Heart right ventricle (tissue), 16 donors: Measurements from ENCODE around the gene EPB41L3. TPM values are rescaled to one million over a fixed set of nuclear protein-coding genes. Genes with fewer than 3 reads are reported as not detected.

Experiments
- ATAC-seq, 8 donors: fragments of 200-7000 bp; cut with Tn5 transposase; one replicate each; pipeline ENCODE4 v1.9.1; 2020; ENCODE audit warnings: mild to moderate bottlenecking in 8 of 8, moderate library complexity in 8 of 8, moderate number of reproducible peaks in 1 of 8
- DNase-seq, 2 donors: peaks; one replicate each; pipeline ENCODE4 v3.0.0-alpha.2; 2020
- H3K27ac ChIP-seq, 10 donors: fragments of 200-600 bp; sonication (generic) in 2 of 10; one replicate each; pipeline versions ENCODE4 v1.5.0 to v1.8.0; 2020 to 2022; ENCODE audit warnings: mild to moderate bottlenecking in 3 of 10
- H3K27me3 ChIP-seq, 7 donors: fragments of 200-600 bp; one replicate each; pipeline ENCODE4 v1.8.0; 2021 to 2022; ENCODE audit warnings: mild to moderate bottlenecking in 2 of 7
- H3K36me3 ChIP-seq, 9 donors: fragments of 200-600 bp; sonication (generic) in 1 of 9; one replicate each; pipeline versions ENCODE4 v1.5.0 to v1.8.0; 2020 to 2022; ENCODE audit warnings: mild to moderate bottlenecking in 2 of 9
- H3K4me1 ChIP-seq, 9 donors: fragments of 200-600 bp; sonication (generic) in 1 of 9; one replicate each; pipeline versions ENCODE4 v1.5.0 to v1.8.0; 2020 to 2022; ENCODE audit warnings: mild to moderate bottlenecking in 4 of 9
- H3K4me3 ChIP-seq, 10 donors: fragments of 200-600 bp; sonication (generic) in 2 of 10; one replicate each; pipeline versions ENCODE4 v1.5.0 to v1.8.0; 2020 to 2022; ENCODE audit warnings: mild to moderate bottlenecking in 7 of 10, moderate library complexity in 2 of 10
- H3K9me3 ChIP-seq, 11 donors: fragments of 200-600 bp in 10 of 11; sonication (generic) in 2 of 11; one replicate each; pipeline versions ENCODE4 v1.5.0 to v1.8.0; 2013 to 2022; ENCODE audit warnings: mild to moderate bottlenecking in 2 of 11, control low read depth in 1 of 11, moderate library complexity in 1 of 11
- CTCF ChIP-seq, 9 donors: fragments of 200-600 bp; sonication (generic) in 2 of 9; IDR thresholded peaks; one replicate each; pipeline versions ENCODE4 v1.5.0 to v1.8.0; 2021 to 2022; ENCODE audit warnings: antibody characterized with exemption in 9 of 9, mild to moderate bottlenecking in 5 of 9, moderate library complexity in 1 of 9
- WGBS, 2 donors: extraction: QIAGEN DNeasy Blood & Tissue Kit; methylation state at CpG; one replicate each; pipeline ENCODE4 v1.1.7; 2013; ENCODE audit warnings: inconsistent platforms in 1 of 2; 5-methylcytosine and 5-hydroxymethylcytosine counted together
- intact Hi-C, 10 donors: fragments of 100-400 bp; cut with DNase I; formaldehyde crosslinking; loops; one replicate each; pipeline versions ENCODE4 v1.11.1 to v1.14.2; 2022
- polyA plus RNA-seq, 2 donors: library from polyadenylated mRNA; stranded (reverse); fragments of 200-250 nt; gene quantifications; one replicate each; pipeline ENCODE4 v1.2.3, GENCODE V29; 2013
- total RNA-seq, 10 donors: library from RNA; stranded (reverse); fragmentation: NEBNext Ultra II Directional in 3 of 10; extraction: Animal tissue kit (Norgen Biotek cat#: 25700) in 3 of 10; gene quantifications; one replicate each; pipeline versions ENCODE4 v1.2.1 to v1.2.4, GENCODE V29; 2021 to 2023
- donor health status: Arrhythmogenic right ventricular cardiomyopathy.
- donor health status: ischemic (EF 13 %, LVEDD 7.1; RV severe dilation, severe dysfunction).
- donor health status: healthy with polysubstance abuse.
- donor health status: DM: no; HTN: yes; CAD: no.
- donor health status: DM: no; HTN: no; CAD: no.
- donor health status: ischemic (EF 25% LVEDD 6.9; RV normal size, moderate dysfunction).
- donor health status: ischemic (EF 25% LVEDD 5.7; RV mildly dilated, moderate dysfunction).
- donor health status: healthy.
- donor health status: DM: yes; HTN: yes; CAD: no.
- donor health status: Ischemic cardiomyopathy.
- donor health status: ischemic (EF 35%, LVEDD 5.7; RV mildly dilated, moderate dysfunction).
- donor health status: nonischemic (EF 11% LVEDD 7.7; RV severe dilation, severe dysfunction).
- donor health status: DM: yes; HTN: yes; CAD: no.
- donor health status: PGD.
- donor health status: ischemic (EF 29% LVEDD 5.4; RV normal size, mild dysfunction).
- donor health status: nonischemic (EF 23%, LVEDD 6.1; RV moderate dilation, normal function).

The EPB41L3 gene
- total and polyA plus RNA-seq, 12 donors = 2.9 to 29.1 (median 6.3) TPM

- ATAC-seq = no peak
- DNase-seq = no peak
- H3K4me1 ChIP-seq = peaks cover 0 to 5% (median 0%) of the 10 kb centered on the region in 9 donors
- peaks cover 0 to 4% (median 0%) of the 10 kb centered on the region in 7 donors for H3K27me3 ChIP-seq
- no peak overlapping the region for H3K4me3 ChIP-seq
- intact Hi-C loops = no loop called here
- peaks cover 0 to 8% (median 0%) of the 10 kb centered on the region in 9 donors for H3K36me3 ChIP-seq
- peaks cover 0 to 35% (median 0%) of the 10 kb centered on the region in 11 donors for H3K9me3 ChIP-seq
- H3K27ac ChIP-seq = no peak overlapping the region
- no peak for TF ChIP-seq CTCF (IDR thresholded peaks at IDR 0.05)
- 90 to 97% methylated on average over 2 of the region's 2 CpGs for WGBS, 2 donors
Measured at GRCh38 chr18:5484526-5484925, 59.3 kb downstream of the EPB41L3 start.

- DNase-seq (no peak), ATAC-seq (no peak)
- no peak overlapping the region for H3K4me3 ChIP-seq
- peaks cover 0 to 24% (median 0%) of the 10 kb centered on the region in 11 donors for H3K9me3 ChIP-seq
- TF ChIP-seq CTCF (IDR thresholded peaks at IDR 0.05) = no peak
- peaks cover 0 to 8% (median 0%) of the 10 kb centered on the region in 9 donors for H3K36me3 ChIP-seq
- WGBS, 2 donors = 99% methylated on average over 5 of the region's 5 CpGs
- no peaks in the 10 kb centered on the region for H3K27me3 ChIP-seq
- intact Hi-C loops = no loop called here
- H3K4me1 ChIP-seq = peaks cover 0 to 16% (median 0%) of the 10 kb centered on the region in 9 donors
- no peak overlapping the region for H3K27ac ChIP-seq
Measured at GRCh38 chr18:5481621-5482020, 62.2 kb downstream of the EPB41L3 start.

GRCh38 chr18:5478261-5478660 lies 65.5 kb downstream of the EPB41L3 start:
- WGBS, 2 donors = 77 to 83% methylated on average over 4 of the region's 4 CpGs
- no peak for ATAC-seq
- DNase-seq = no peak
- peaks cover 0 to 10% (median 0%) of the 10 kb centered on the region in 11 donors for H3K9me3 ChIP-seq
- H3K27me3 ChIP-seq = no peaks in the 10 kb centered on the region
- H3K36me3 ChIP-seq = no peaks in the 10 kb centered on the region
- H3K4me1 ChIP-seq = peaks cover 0 to 28% (median 0%) of the 10 kb centered on the region in 9 donors
- H3K4me3 ChIP-seq = no peak overlapping the region
- H3K27ac ChIP-seq = no peak overlapping the region
- no peak for TF ChIP-seq CTCF (IDR thresholded peaks at IDR 0.05)
- intact Hi-C loops = loop anchor here in 1 of 10 donors (10.0 kb wide), 1 partner anchor 57 kb away; no protein-coding TSS in a partner anchor

DNA sequence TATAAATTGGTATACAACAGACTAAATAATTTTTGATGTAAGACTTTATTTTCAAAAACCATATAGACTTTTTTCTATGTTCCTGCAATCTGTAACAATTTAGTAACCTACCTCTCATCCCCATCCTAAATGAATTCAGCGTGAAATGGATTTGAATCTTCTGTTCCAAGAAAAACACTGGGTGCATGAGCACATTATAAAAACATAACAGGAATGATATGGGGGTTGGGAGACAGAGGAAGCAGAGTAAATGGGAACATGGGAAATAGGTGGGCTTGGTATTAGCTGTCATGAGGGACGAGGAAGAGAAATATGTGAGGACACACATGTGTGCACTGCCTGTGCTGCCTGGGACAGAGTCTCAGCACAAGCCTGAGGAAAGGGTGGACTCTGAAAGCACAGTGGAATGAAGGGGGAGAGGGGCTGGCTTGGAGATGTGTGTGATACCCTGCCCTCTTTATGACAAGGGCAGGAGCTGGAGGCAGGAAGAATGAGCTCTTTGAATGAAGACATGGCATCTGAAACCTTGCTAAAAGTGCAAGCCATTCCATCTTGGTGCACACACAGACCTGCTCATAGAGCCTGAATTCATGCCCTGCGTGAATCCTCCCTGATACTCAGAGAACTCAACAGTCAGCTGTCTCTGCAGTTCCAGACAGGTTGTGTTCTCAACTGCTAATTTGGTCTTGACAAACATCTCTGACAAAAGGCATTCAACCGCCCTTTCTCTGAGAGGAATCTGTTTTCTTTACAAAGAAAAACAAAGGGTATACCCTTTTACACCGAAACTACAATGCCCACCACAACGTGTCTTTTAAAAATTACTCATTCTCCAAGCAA lies 66.6 kb downstream of the EPB41L3 start:
- TF ChIP-seq CTCF (IDR thresholded peaks at IDR 0.05) = no peak
- H3K4me3 ChIP-seq = no peak overlapping the region
- peaks cover 0 to 4% (median 0%) of the 10 kb centered on the region in 9 donors for H3K36me3 ChIP-seq
- peaks cover 0 to 4% (median 0%) of the 10 kb centered on the region in 11 donors for H3K9me3 ChIP-seq
- H3K27ac ChIP-seq = peak overlapping the region in 1 of 10 donors; percentile 17
- peaks cover 0 to 28% (median 0%) of the 10 kb centered on the region in 9 donors for H3K4me1 ChIP-seq
- no peaks in the 10 kb centered on the region for H3K27me3 ChIP-seq
- no peak for DNase-seq
- peak in 1 of 8 donors; percentile 55 for ATAC-seq
- WGBS, 2 donors = 79 to 84% methylated on average over 6 of the region's 6 CpGs
- intact Hi-C loops = loop anchor here in 1 of 10 donors (10.0 kb wide), 1 partner anchor 58 kb away; no protein-coding TSS in a partner anchor
